NCI-H2107 (cell line): ENCODE data around the gene SCCPDH.
"Not testable (repeated sequence)": the region's sequence is repeated elsewhere in the genome, so short reads cannot be mapped to it uniquely, and the experiment has no call there.

Experiments used
- DNase-seq: peaks from one replicate; lab custom pipeline; 2025; lab: John Stamatoyannopoulos, UW

SCCPDH gene

DNA sequence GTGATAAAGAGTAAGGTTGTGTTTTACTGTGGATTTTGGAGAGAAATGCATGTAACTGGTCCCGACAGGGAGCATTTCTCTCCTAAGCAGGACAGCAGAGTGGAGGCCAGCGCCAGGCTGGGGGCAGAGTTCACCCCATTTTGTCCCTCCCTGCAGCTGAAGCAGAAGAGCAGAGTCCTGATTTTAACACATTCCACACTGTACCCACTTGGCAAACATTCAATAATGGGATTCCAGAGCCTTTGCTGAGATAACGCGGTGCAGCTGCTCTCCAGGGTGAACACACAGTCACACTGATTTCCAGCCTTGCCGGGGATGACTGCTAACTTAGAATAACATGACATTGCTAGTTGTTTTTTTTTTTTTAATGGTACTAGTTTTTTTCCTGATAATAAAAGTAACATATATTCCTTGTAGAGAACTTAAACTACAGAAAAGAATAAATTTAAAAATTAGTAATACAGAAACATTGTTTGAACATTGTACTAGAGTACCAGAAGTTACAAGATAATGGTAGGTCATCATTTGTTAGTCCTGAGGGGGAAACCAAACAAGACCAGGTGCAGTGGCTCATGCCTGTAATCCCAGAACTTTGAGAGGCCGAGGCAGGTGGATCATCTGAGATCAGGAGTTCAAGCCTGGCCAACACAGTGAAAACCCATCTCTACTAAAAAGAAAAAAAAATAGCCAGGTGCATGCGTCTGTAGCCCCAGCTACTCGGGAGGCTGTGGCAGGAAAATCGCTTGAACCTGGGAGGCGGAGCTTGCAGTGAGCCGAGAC, 77.2 kb downstream of the SCCPDH start:
- no peak for DNase-seq

DNA sequence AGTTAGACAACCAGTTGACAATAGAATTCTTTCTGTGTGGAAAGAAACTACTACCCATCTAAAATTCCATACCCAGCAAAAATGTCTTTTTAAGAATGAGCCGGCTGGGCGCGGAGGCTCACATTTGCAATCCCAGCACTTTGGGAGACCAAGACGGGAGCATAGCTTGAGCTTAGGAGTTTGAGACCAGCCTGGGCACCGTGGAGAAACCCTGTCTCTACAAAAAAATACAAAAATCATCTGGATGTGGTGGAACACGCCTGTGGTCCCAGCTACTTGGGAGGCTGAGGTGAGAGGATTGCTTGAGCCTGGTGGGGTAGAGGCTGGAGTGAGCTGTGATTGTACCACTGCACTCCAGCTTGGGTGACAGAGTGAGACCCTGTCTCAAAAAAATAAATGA, 79.2 kb downstream of the SCCPDH start:
- no peak for DNase-seq

DNA sequence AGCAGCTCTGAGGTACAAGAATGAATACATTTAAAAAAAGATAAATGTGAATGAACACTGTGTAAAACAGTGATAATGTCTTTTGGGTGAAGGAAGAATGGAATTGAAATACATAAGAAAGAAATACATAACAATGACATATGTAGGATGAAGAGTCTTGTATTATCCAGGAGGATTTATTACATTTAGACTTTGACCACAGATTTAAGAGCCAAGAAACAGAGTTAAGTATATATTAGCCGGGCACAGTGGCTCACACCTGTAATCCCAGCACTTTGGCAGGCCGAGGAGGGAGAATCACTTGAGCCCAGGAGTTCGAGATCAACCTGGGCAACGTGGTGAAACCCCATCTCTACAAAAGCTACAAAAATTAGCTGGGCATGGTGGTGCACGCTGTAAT, 79.7 kb downstream of the SCCPDH start:
- DNase-seq: no peak

DNA sequence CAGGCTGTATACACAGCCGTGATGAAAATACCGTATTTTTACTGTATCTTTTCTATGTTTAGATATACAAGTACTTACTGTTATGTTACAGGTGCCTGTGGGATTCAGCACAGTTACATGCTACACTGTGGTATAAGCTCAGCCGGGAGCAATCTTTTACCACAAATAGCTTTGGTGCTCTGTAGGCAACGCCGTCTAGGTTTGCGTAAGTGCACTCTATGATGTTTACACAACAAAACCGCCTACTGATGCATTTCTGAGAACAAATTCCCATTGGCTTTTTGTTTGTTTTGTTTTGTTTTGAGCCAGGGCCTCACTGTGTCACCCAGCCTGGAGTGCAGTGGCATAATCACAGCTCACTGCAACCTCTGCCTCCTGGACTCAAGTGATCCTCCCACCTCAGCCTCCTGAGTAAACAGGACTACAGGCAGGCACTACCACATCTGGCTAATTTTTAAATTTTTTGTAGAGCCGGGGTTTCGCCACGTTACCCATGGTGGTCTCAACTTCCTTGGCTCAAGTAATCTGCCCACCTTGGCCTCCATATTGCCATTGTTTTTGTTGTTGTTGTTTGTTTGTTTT, 81.0 kb downstream of the SCCPDH start:
- peak; percentile 79 for DNase-seq

DNA sequence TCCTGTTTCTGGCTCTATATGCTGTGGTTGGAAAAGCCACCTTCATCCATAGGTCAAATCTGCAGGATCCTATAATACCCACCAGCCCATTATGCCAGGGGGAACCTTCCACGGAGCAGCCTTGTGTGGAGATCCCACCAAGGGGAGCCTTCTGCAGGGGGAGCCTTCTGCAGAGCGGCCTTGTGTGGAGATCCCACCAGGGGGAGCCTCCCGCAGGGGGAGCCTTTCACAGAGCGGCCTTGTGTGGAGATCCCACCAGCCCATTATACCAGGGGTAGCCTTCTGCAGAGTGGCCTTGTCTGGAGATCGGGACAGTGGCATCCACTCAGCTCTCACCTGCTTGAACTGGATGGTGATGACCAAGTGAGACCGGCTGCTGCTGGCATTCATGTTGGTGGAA, 85.3 kb downstream of the SCCPDH start:
- no peak for DNase-seq

DNA sequence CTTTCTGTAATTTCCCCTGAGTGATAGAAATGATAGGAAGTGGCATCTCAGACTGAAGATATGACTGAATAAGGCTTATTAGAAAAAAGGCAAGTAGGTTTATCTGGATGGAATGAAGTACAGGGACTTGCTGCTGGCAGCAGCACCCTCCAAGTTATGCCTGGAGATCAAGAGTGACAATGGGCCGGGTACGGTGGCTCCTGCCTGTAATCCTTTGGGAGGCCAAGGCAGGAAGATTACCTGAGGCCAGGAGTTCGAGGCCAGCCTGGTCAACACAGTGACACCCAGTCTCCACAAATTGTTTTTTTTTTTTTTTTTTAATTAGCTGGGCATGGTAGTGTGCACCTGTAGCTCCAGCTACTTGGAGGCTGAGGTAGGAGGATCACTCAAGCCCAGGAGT, 87.8 kb downstream of the SCCPDH start:
- no peak for DNase-seq

DNA sequence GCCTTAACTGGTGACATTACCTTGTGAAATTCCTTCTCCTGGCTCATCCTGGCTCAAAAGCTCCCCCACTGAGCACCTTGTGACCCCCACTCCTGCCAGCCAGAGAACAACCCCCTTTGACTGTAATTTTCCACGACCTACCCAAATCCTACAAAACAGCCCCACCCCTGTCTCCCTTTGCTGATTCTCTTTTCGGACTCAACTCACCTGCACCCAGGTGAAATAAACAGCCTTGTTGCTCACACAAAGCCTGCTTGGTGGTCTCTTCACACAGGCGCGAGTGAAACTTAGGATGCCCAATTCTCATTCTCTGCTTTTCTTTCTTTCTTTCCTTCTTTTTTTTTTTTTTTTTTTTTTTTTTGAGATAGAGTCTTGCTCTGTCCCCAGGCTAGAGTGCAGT, 89.1 kb downstream of the SCCPDH start:
- DNase-seq: not testable (repeated sequence)

DNA sequence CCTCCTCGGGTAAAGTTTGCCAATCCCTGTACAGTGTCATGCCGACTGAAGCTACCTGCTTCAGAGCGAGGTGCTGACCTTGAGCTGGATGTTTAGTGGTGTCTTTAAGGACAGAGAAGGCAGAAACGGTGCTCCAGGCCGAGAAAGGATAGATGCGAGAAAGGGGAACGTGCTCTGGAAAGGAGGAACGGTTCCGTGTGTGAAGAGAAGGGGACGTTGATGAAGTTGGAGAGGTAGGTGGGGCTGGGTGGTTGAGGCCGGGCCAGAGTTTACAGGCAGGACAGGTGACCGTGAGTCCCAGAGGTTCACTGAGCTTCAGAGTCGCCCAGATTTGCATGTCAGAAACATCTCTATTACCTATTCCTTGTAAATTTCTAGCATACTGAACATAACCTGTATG, 90.7 kb downstream of the SCCPDH start:
- no peak for DNase-seq

DNA sequence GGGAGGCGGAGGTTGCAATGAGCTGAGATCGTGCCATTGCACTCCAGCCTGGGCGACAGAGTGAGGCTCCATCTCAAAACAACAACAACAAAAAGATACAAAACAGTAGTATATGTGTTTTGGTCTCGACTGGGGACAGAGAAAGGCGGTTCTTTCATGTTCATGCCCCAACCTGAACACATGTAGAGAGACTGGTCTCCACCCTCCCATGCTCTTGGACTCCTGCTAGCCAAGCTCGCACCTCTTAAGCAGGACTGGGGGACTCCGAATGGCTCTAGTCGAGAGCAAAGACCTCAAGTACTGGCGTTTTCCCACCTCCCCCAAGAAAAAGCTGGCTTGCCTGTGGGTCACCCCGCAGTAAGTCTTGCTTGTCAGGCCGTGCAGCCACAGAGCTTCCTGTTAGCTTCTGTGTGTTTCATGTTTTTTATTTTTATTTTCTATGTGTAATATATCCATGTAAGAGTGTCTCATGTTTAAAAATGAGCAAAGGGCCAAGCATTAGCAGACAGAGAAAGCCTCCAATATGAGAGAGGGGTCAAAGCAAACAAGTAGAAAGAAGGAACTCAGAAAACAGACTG, 91.6 kb downstream of the SCCPDH start:
- no peak for DNase-seq
